Fibroblast of upper back skin (primary cell): ENCODE data around the gene MT1X.

Experiments used
- DNase-seq: peaks from one replicate; pipeline ENCODE4 v3.0.0-alpha.2; 2013

Gene MT1X

DNA sequence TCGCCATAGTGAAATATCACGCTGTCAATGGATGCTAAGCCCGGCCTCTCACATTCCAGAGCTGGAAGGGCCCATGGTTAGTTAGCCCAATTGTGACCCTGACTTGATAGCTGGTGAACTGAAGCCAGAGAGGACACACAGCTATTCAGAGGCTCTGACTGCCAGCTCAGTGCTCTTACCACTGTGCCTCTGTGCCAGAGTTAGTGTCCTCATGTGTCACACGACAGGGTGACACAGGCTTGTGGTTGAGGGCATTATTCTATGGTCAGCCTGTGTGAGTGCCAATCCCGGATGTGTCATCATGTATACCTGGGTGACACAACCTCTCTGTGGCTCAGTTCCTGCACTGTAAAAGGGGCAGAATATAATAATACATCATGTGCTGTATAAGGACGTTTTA, 2.5 kb upstream of the MT1X start:
- no peak for DNase-seq

DNA sequence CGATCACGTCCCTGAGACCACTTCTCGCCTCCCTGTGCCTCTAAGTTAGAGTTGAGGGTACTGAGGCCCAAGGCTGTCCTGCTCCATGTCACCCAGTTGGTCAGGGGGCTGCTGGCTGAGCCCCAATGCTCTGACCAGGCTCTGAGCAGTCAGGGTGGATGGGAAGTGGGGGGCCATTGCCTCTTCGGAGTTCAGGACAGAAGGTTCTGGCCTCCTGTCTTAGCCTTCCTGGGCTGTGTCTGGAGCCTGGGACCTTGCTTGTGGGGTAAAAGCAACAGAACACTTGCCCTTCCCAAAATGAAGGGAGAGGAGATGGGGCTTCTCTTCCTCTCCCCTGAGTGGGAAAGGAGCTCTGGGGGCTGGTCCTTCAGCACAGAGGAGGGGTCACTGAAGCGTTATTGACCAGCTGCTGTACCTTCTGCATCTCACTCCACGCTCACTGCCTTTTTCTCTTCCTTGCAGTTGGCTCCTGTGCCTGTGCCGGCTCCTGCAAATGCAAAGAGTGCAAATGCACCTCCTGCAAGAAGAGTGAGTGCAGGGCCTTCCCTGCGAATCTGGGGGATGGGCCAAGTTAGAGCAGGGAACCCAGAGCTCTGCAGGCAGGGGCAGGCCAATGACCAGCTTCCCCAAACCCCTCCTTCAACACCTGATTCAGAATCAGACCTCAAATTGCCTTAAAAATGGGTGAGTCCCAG, 580 bp downstream of the MT1X start:
- no peak for DNase-seq

- DNase-seq: no peak
Observed at GRCh38 chr16:56683424-56684172, 1.3 kb downstream of the MT1X start.

GRCh38 chr16:56684256-56684925, 2.1 kb downstream of the MT1X start:
- no peak for DNase-seq

- DNase-seq: no peak
Observed at GRCh38 chr16:56684926-56685590, 2.8 kb downstream of the MT1X start.

DNA sequence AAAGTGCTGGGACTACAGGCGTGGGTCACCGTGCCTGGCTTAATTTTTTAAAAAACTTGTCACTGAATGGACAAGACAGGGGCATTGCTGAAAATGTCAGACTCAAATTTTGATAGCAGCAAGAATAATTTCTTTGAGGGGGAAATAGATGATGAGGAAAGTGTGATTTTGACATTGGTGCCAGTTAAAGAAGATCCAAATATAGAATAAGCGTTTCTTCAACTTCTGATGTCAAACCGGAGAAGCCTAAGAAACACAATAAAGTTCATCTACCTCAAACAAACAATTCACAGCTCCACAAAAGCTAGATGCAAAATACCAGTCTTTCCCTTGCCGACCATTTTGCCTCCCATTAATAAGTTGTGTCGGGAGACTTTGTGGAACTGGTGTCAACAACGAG, 4.5 kb downstream of the MT1X start:
- DNase-seq: no peak

GRCh38 chr16:56688762-56689161, 6.5 kb downstream of the MT1X start:
- no peak for DNase-seq

DNA sequence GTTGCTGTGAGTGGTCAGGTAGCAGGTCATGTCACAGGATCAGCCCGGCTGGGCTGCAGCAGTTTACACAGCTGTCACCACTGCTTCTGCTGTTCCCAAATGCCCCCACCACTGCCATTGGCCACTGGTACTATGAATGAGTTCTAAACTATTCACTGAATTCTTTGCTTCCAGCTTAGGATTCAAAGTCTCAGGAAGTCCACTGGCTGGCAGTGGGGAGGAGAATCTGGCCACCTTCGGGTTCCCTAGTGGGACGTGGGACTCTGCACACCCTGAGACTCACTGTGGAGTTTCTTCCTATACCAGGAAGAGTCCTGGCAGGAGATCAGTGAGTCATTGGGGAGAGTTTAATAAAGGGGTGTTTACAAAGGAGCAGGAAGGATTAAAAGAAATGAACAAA, 6.9 kb downstream of the MT1X start:
- DNase-seq: no peak

DNA sequence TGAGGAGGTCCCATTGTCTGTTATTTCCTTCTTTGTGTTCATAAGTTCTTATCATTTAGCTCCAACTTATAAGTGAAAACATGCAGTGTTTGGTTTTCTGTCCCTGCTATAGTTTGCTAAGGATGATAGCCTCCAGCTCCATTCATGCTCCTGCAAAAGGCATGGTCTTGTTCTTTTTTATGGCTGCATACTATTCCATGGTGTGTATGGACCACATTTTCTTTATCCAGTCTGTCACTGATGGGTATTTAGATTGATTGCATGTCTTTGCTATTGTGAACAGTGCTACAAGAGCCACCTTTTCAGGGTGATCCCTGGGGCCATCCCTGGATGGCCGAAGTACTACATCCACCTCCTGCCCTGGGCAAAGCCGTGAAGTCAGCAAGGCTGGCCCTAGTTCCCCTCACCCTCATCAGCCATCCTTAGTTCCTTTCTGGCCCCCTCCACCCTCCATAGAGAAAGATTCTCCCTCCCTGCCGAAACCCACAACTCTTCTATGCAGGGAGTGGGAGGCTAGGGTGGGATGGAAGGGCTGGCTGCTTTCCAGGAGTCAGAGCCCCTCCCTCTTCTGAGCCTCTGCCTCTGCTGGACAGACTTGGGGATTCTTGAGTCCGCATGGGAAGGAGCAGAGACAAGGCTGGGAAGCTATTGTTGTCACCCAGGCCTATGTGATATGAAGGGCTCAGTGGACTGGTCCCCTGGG, 8.3 kb downstream of the MT1X start:
- DNase-seq: no peak

DNA sequence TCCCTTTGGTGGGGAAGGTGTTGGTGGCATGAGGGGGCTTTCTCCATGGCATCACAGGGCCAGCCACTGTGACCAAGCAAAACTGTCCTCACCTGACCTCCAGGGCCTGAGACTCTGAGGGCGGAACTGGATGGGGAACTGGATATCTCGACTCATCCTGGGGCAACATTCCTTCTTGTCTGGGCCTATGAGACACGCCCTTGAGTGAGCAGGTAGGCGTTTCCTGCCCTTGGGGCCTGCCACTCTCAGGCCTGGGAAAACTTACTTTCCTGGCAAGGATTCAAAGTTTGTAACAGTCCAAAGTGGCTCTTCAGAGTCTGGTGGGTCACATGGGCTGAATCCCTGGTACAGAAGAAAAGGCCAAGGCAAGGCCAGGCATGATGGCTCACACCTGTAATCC, 9.6 kb downstream of the MT1X start:
- peak; percentile 24 for DNase-seq

GRCh38 chr16:56695246-56695645, 13.0 kb downstream of the MT1X start:
- DNase-seq: no peak

GRCh38 chr16:56697456-56698155, 15.3 kb downstream of the MT1X start:
- DNase-seq: no peak

GRCh38 chr16:56700195-56700594, 17.9 kb downstream of the MT1X start:
- no peak for DNase-seq

DNA sequence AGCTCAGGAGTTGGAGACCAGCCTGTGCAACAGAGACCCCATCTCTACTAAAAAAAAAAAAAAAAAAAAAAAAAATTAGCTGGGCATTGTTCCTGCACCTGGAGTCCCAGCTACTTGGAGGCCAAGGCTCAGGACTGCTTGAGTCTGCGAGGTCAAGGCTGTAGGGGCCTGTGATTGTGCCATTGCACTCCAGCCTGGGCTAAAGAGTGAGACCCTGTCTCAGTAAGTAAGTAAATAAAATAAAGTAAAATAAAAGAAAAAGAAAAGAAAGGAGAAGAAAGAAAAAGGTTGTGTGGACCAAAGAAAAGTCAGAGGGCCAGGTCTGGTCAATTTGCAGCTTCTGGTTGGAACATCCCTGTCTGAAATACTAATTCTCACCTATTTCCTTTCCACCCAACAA, 18.4 kb downstream of the MT1X start:
- no peak for DNase-seq

GRCh38 chr16:56701534-56701933, 19.3 kb downstream of the MT1X start:
- no peak for DNase-seq

- no peak for DNase-seq
Observed at GRCh38 chr16:56702836-56703235, 20.6 kb downstream of the MT1X start.

DNA sequence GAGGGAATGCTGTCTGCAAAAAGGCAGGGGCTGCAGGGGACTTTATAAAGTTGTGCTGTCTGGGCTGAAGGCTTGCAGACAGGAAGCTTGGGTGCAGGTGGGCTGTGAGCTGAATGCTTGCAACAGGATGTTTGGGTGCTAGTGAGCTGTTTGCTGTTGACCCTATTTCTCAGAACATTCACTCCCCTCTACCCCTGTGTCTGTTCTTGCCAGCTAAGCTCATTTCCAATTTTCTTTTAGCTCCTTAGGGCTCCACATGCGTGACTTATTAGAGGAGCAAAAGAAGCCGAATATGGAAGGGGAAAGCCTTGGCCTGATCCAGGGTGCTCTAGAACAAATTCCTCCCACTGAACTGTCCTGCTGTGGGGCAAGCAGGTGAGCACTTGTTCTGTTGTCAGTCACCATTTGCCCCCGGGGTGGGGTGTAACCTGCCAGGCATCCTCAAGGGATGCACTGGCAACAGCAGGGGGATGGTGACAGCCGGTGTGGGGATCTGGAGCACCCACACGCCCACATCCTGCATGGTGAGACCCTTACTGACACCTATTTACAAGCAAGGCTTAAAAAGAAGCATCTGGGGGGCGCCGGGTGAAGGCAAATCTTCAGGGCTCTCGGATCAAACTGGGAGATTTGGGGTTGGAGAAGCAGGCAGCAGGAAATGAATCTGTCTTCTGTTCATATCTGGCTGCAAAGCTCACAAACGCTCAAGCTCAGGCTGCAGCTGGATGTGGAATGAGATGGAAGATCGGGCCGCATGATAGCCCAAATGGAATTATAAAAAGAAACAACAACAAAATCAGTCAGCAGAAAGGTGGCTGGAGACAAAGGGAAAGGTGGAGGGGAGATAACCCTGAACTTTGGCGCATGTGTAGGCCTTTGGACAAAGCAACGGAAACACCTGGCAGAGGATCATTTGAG, 26.5 kb downstream of the MT1X start:
- DNase-seq: no peak

- no peak for DNase-seq
Observed at GRCh38 chr16:56709443-56710040, 27.3 kb downstream of the MT1X start.

GRCh38 chr16:56710181-56710737, 28.0 kb downstream of the MT1X start:
- no peak for DNase-seq

DNA sequence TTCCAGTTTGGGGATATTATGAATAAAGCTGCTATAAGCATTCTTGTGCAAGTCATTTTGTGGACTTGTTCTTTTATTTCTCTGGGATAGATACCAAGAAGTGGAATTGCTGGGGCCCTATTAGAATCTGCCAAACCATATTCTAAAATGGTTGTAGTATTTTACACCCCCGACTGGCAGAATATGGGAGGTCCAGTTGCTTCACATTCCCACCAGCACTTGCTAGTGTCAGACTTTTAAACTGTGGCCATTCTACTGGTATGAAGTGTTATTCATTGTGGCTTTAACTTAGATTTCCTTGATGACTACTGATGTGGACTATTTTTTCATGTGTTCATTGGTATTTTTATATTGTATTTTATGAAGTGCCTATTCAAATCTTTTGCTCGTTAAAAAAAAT, 29.6 kb downstream of the MT1X start:
- DNase-seq: peak; percentile 14
